Vagina (tissue), 2 donors: ENCODE data around the gene AMER3. TPM values are rescaled to one million over a fixed set of nuclear protein-coding genes. Genes with fewer than 3 reads are reported as not detected.
"Not testable (repeated sequence)": the region's sequence is repeated elsewhere in the genome, so short reads cannot be mapped to it uniquely, and the experiment has no call there.

Experiments
- DNase-seq, 2 donors: peaks; one replicate each; pipeline ENCODE4 v3.0.0-alpha.2; 2017; ENCODE audit errors: extremely low spot score in 2 of 2
- H3K27ac ChIP-seq: fragments of 200-600 bp; sonication (generic); one replicate; pipeline ENCODE4 v1.5.1; 2019
- H3K27me3 ChIP-seq: fragments of 200-600 bp; sonication (generic); one replicate; pipeline ENCODE4 v1.5.1; 2019
- H3K36me3 ChIP-seq, 2 donors: fragments of 200-600 bp; sonication (generic); one replicate each; pipeline ENCODE4 v1.5.1; 2017 to 2019
- H3K4me1 ChIP-seq: fragments of 200-600 bp; sonication (generic); one replicate; pipeline ENCODE4 v1.5.1; 2019
- H3K4me3 ChIP-seq, 2 donors: fragments of 200-600 bp; sonication (generic); 1 replicate in 1 of 2; 2 replicates in 1 of 2; pipeline ENCODE4 v1.5.1; 2016 to 2019
- H3K9me3 ChIP-seq: fragments of 200-600 bp; sonication (generic); one replicate; pipeline ENCODE4 v1.5.1; 2019
- CTCF ChIP-seq, 3 experiments: fragments of 450-650 bp in 2 of 3; fragments of 200-600 bp in 1 of 3; sonication (generic) in 1 of 3; IDR thresholded peaks; one replicate each; pipeline ENCODE4 v1.5.1; 2017 to 2019; ENCODE audit warnings: antibody characterized with exemption in 3 of 3, mild to moderate bottlenecking in 2 of 3, moderate library complexity in 2 of 3
- POLR2A ChIP-seq, 2 donors: fragments of 450-650 bp; IDR thresholded peaks; one replicate each; pipeline ENCODE4 v1.6.1; 2017; ENCODE audit warnings: antibody characterized with exemption in 2 of 2, mild to moderate bottlenecking in 2 of 2, moderate library complexity in 2 of 2
- POLR2AphosphoS5 ChIP-seq, 2 donors: sonication (generic); formaldehyde crosslinking; IDR thresholded peaks; one replicate each; pipeline ENCODE4 v1.9.0; 2017; ENCODE audit warnings: antibody characterized with exemption in 2 of 2, mild to moderate bottlenecking in 2 of 2, low read depth in 1 of 2; ENCODE audit not compliant: insufficient read depth in 1 of 2
- intact Hi-C: fragments of 100-400 bp; cut with DNase I; formaldehyde crosslinking; loops from one replicate; pipeline ENCODE4 v1.15.1; 2023
- total RNA-seq: library from RNA; depleted of rRNA; stranded (reverse); fragments of >200 nt; gene quantifications from one replicate; pipeline ENCODE4 v1.2.3, GENCODE V29; 2016

AMER3 gene
- total RNA-seq: not detected

- Histone ChIP-seq H3K4me3 (no peak within 1 kb of the TSS), H3K27ac (no peak within 1 kb of the TSS), H3K36me3 (no peaks in the 10 kb centered on the region), H3K27me3 (peaks cover 5% of the 10 kb centered on the region), H3K4me1 (peaks cover 4% of the 10 kb centered on the region), H3K9me3 (no peaks in the 10 kb centered on the region)
- DNase-seq: no peak
- intact Hi-C loops: no loop called here
- TF ChIP-seq POLR2AphosphoS5 (IDR thresholded peaks at IDR 0.05; ENCODE audit: insufficient read depth in 1 of 2, low read depth in 1 of 2): no peak
- TF ChIP-seq CTCF (IDR thresholded peaks at IDR 0.05): no peak
Measured at GRCh38 chr2:130755256-130756052, at the start of gene AMER3. TSS of gene AMER3 (plus strand) at chr2:130755540. CDS start at chr2:130762073, 6,533 bp downstream.

- H3K9me3 ChIP-seq, H3K4me3 ChIP-seq, H3K36me3 ChIP-seq, intact Hi-C loops, DNase-seq, H3K27me3 ChIP-seq, H3K27ac ChIP-seq, H3K4me1 ChIP-seq: not testable (repeated sequence)
Measured at GRCh38 chr2:130714795-130715194, 40.5 kb upstream of the AMER3 start.

- no peaks in the 10 kb centered on the region for H3K4me1 ChIP-seq
- no peak overlapping the region for H3K4me3 ChIP-seq
- no peaks in the 10 kb centered on the region for H3K36me3 ChIP-seq
- DNase-seq: no peak
- no peaks in the 10 kb centered on the region for H3K9me3 ChIP-seq
- H3K27ac ChIP-seq: no peak overlapping the region
- intact Hi-C loops: no loop called here
- no peak for TF ChIP-seq POLR2A (IDR thresholded peaks at IDR 0.05)
- TF ChIP-seq CTCF (IDR thresholded peaks at IDR 0.05): no peak
- no peak for TF ChIP-seq POLR2AphosphoS5 (IDR thresholded peaks at IDR 0.05; ENCODE audit: insufficient read depth in 1 of 2, low read depth in 1 of 2)
- H3K27me3 ChIP-seq: no peaks in the 10 kb centered on the region
Measured at GRCh38 chr2:130720036-130720435, 35.3 kb upstream of the AMER3 start.

GRCh38 chr2:130720528-130720927 lies 34.8 kb upstream of the AMER3 start:
- Histone ChIP-seq H3K27ac (no peak overlapping the region), H3K9me3 (no peaks in the 10 kb centered on the region), H3K4me3 (no peak overlapping the region), H3K27me3 (no peaks in the 10 kb centered on the region), H3K36me3 (no peaks in the 10 kb centered on the region), H3K4me1 (no peaks in the 10 kb centered on the region)
- DNase-seq: no peak
- TF ChIP-seq POLR2AphosphoS5 (IDR thresholded peaks at IDR 0.05; ENCODE audit: insufficient read depth in 1 of 2, low read depth in 1 of 2) (no peak), POLR2A (IDR thresholded peaks at IDR 0.05) (no peak), CTCF (IDR thresholded peaks at IDR 0.05) (no peak)
- intact Hi-C loops: no loop called here

- TF ChIP-seq POLR2AphosphoS5 (IDR thresholded peaks at IDR 0.05; ENCODE audit: insufficient read depth in 1 of 2, low read depth in 1 of 2): no peak
- no peak for TF ChIP-seq POLR2A (IDR thresholded peaks at IDR 0.05)
- no peak for TF ChIP-seq CTCF (IDR thresholded peaks at IDR 0.05)
Measured at GRCh38 chr2:130724455-130724854, 30.9 kb upstream of the AMER3 start.

More at GRCh38 chr2:130724455-130724854, 30.9 kb upstream of the AMER3 start:
- Histone ChIP-seq H3K4me1 (peaks cover 20% of the 10 kb centered on the region), H3K27me3 (no peaks in the 10 kb centered on the region), H3K36me3 (no peaks in the 10 kb centered on the region), H3K27ac (no peak overlapping the region), H3K4me3 (no peak overlapping the region), H3K9me3 (no peaks in the 10 kb centered on the region)
- intact Hi-C loops: no loop called here
- DNase-seq: no peak
